Sigmoid colon (tissue), 7 donors: ENCODE measurements around the gene FHAD1. TPM values are rescaled to one million over a fixed set of nuclear protein-coding genes. Genes with fewer than 3 reads are reported as not detected.

ENCODE experiments used
- DNase-seq: peaks from one replicate; pipeline ENCODE4 v3.0.0-alpha.2; 2019
- H3K27ac ChIP-seq, 4 donors: fragments of 200-600 bp; sonication (generic); one replicate each; pipeline ENCODE4 v1.5.1; 2016 to 2019; ENCODE audit warnings: mild to moderate bottlenecking in 1 of 4
- H3K27me3 ChIP-seq, 3 donors: fragments of 200-600 bp; sonication (generic); one replicate each; pipeline ENCODE4 v1.5.1; 2019; ENCODE audit warnings: mild to moderate bottlenecking in 1 of 3
- H3K36me3 ChIP-seq, 4 donors: fragments of 200-600 bp; sonication (generic); one replicate each; pipeline ENCODE4 v1.5.1; 2016 to 2019
- H3K4me1 ChIP-seq, 4 donors: fragments of 200-600 bp; sonication (generic); one replicate each; pipeline ENCODE4 v1.5.1; 2017 to 2019
- H3K4me3 ChIP-seq, 4 donors: fragments of 200-600 bp; sonication (generic); one replicate each; pipeline ENCODE4 v1.5.1; 2017 to 2019; ENCODE audit warnings: mild to moderate bottlenecking in 2 of 4, moderate library complexity in 1 of 4
- H3K9me3 ChIP-seq, 4 donors: fragments of 200-600 bp in 3 of 4; sonication (generic) in 3 of 4; one replicate each; pipeline versions ENCODE4 v1.5.1 to v1.6.1; 2013 to 2019
- EP300 ChIP-seq, 4 donors: sonication (generic); formaldehyde crosslinking; IDR thresholded peaks; one replicate each; pipeline ENCODE4 v1.6.1; 2017; ENCODE audit warnings: antibody characterized with exemption in 4 of 4
- POLR2A ChIP-seq, 2 donors: fragments of 450-650 bp; IDR thresholded peaks; one replicate each; pipeline ENCODE4 v1.6.1; 2016; ENCODE audit warnings: antibody characterized with exemption in 2 of 2, mild to moderate bottlenecking in 2 of 2, moderate library complexity in 2 of 2
- POLR2AphosphoS5 ChIP-seq, 4 donors: sonication (generic); formaldehyde crosslinking; IDR thresholded peaks; one replicate each; pipeline ENCODE4 v1.6.1; 2017; ENCODE audit warnings: antibody characterized with exemption in 4 of 4
- WGBS, 2 donors: extraction: QIAGEN DNeasy Blood & Tissue Kit; methylation state at CpG; one replicate each; pipeline ENCODE4 v1.1.7; 2013; 5-methylcytosine and 5-hydroxymethylcytosine counted together
- intact Hi-C: fragments of 100-400 bp; cut with DNase I; formaldehyde crosslinking; loops from one replicate; pipeline ENCODE4 v1.15.1; 2023
- polyA plus RNA-seq, 3 donors: library from polyadenylated mRNA; stranded (reverse); fragments of 200-250 nt; gene quantifications; one replicate each; pipeline ENCODE4 v1.2.3, GENCODE V29; 2013
- total RNA-seq, 4 donors: library from RNA; depleted of rRNA; stranded (reverse); fragments of >200 nt; gene quantifications; one replicate each; pipeline ENCODE4 v1.1.0, GENCODE V29; 2016
- TF ChIP-seq, protein P1 (sequence below), 4 experiments: fragments of 450-650 bp in 3 of 4; fragments of 200-600 bp in 1 of 4; IDR thresholded peaks; one replicate each; pipeline ENCODE4 v1.5.1; 2016 to 2019; ENCODE audit warnings: antibody characterized with exemption in 4 of 4, mild to moderate bottlenecking in 3 of 4, moderate library complexity in 2 of 4
- donor health status: healthy with polysubstance abuse.
- donor health status: Bipolar disorder and iron deficiency.
- donor health status: healthy.

Gene FHAD1
- total and polyA plus RNA-seq, 7 donors = 0.27 to 1.8 (median 0.92) TPM; not detected in 2

DNA sequence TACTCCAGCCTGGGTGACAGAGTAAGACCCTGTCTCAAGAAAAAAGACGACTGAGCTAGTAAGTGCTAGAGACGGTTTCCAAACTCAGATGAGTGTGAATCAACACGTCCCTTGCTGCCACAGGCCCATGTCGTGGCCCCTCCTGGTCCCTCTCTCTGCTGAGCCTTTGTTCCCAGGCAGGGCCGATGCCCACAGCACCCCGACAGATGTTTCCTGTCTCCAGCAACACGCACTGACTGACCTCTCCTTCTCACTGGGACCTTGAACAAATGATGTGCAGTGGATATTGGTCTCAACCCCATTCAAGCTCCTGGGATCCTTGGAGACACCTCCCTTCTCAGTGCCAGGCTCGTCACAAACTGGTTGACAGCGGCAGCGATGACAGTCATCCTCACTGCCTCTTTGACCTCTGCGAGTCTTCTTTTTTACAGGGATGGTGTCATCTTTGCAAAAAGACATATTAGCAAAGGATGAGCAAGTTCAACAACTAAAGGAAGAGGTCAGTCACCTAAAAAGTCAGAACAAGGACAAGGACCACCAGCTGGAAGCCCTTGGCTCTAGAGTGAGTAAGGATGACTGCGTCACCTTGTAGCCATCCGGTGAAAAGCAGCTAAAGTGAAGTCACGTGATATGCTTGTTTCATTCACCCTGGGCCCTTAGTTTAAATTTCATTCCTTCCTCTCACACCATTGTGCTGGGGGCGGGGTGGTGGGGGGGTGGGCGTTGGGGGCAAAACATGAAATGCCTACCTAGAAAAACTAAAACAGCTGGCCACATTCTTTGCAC lies 65.8 kb downstream of the FHAD1 start:
- no peaks in the 10 kb centered on the region for H3K4me1 ChIP-seq
- no peak overlapping the region for H3K27ac ChIP-seq
- H3K36me3 ChIP-seq = no peaks in the 10 kb centered on the region
- TF ChIP-seq POLR2AphosphoS5 (IDR thresholded peaks at IDR 0.05) (no peak), POLR2A (IDR thresholded peaks at IDR 0.05) (no peak), EP300 (IDR thresholded peaks at IDR 0.05) (no peak)
- TF ChIP-seq, protein P1, sequence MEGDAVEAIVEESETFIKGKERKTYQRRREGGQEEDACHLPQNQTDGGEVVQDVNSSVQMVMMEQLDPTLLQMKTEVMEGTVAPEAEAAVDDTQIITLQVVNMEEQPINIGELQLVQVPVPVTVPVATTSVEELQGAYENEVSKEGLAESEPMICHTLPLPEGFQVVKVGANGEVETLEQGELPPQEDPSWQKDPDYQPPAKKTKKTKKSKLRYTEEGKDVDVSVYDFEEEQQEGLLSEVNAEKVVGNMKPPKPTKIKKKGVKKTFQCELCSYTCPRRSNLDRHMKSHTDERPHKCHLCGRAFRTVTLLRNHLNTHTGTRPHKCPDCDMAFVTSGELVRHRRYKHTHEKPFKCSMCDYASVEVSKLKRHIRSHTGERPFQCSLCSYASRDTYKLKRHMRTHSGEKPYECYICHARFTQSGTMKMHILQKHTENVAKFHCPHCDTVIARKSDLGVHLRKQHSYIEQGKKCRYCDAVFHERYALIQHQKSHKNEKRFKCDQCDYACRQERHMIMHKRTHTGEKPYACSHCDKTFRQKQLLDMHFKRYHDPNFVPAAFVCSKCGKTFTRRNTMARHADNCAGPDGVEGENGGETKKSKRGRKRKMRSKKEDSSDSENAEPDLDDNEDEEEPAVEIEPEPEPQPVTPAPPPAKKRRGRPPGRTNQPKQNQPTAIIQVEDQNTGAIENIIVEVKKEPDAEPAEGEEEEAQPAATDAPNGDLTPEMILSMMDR (IDR thresholded peaks at IDR 0.05) = no peak
- intact Hi-C loops = no loop called here
- H3K4me3 ChIP-seq = no peak overlapping the region
- no peaks in the 10 kb centered on the region for H3K27me3 ChIP-seq
- 80 to 90% methylated on average over 16 of the region's 16 CpGs for WGBS, 2 donors
- DNase-seq = no peak
- H3K9me3 ChIP-seq = no peaks in the 10 kb centered on the region

- Histone ChIP-seq H3K4me1 (no peaks in the 10 kb centered on the region), H3K27ac (no peak overlapping the region), H3K4me3 (no peak overlapping the region), H3K36me3 (no peaks in the 10 kb centered on the region), H3K9me3 (no peaks in the 10 kb centered on the region), H3K27me3 (no peaks in the 10 kb centered on the region)
- no peak for TF ChIP-seq EP300 (IDR thresholded peaks at IDR 0.05)
- no peak for TF ChIP-seq POLR2AphosphoS5 (IDR thresholded peaks at IDR 0.05)
- TF ChIP-seq, protein P1 (IDR thresholded peaks at IDR 0.05) = no peak
- TF ChIP-seq POLR2A (IDR thresholded peaks at IDR 0.05) = no peak
- no peak for DNase-seq
- 89 to 92% methylated on average over 26 of the region's 26 CpGs for WGBS, 2 donors
- intact Hi-C loops = no loop called here
Observed at GRCh38 chr1:15314328-15315281, 67.6 kb downstream of the FHAD1 start.

GRCh38 chr1:15315815-15316214 lies 68.8 kb downstream of the FHAD1 start:
- no peaks in the 10 kb centered on the region for H3K27me3 ChIP-seq
- no peaks in the 10 kb centered on the region for H3K9me3 ChIP-seq
- no peak for DNase-seq
- H3K4me1 ChIP-seq = no peaks in the 10 kb centered on the region
- no peak overlapping the region for H3K4me3 ChIP-seq
- TF ChIP-seq POLR2A (IDR thresholded peaks at IDR 0.05) (no peak), POLR2AphosphoS5 (IDR thresholded peaks at IDR 0.05) (no peak), EP300 (IDR thresholded peaks at IDR 0.05) (no peak)
- TF ChIP-seq, protein P1 (IDR thresholded peaks at IDR 0.05) = no peak
- H3K36me3 ChIP-seq = no peaks in the 10 kb centered on the region
- WGBS, 2 donors = 75 to 77% methylated on average over 7 of the region's 7 CpGs
- H3K27ac ChIP-seq = no peak overlapping the region
- intact Hi-C loops = no loop called here

- H3K4me1 ChIP-seq = no peaks in the 10 kb centered on the region
- TF ChIP-seq POLR2AphosphoS5 (IDR thresholded peaks at IDR 0.05) (no peak), EP300 (IDR thresholded peaks at IDR 0.05) (no peak), POLR2A (IDR thresholded peaks at IDR 0.05) (no peak)
- TF ChIP-seq, protein P1 (IDR thresholded peaks at IDR 0.05) = no peak
- H3K9me3 ChIP-seq = no peaks in the 10 kb centered on the region
- intact Hi-C loops = no loop called here
- 39 to 50% methylated on average over 1 of the region's 1 CpG for WGBS, 2 donors
- no peaks in the 10 kb centered on the region for H3K36me3 ChIP-seq
- DNase-seq = no peak
- H3K27ac ChIP-seq = no peak overlapping the region
- no peaks in the 10 kb centered on the region for H3K27me3 ChIP-seq
- no peak overlapping the region for H3K4me3 ChIP-seq
Observed at GRCh38 chr1:15316510-15316909, 69.5 kb downstream of the FHAD1 start.
